Stimulated activated CD8-positive, alpha-beta memory T cell treated with anti-CD3 and anti-CD28 coated beads, Interleukin-7, amount 100 ng/mL, for 1 hour (primary cell): ENCODE measurements around the gene SLFN5.
"Not testable (repeated sequence)": the region's sequence is repeated elsewhere in the genome, so short reads cannot be mapped to it uniquely, and the experiment has no call there.

Experiments
- DNase-seq, 2 donors: peaks; one replicate each; pipeline ENCODE4 v3.0.0-alpha.2; 2020; ENCODE audit warnings: low read depth in 2 of 2

The SLFN5 gene

DNA sequence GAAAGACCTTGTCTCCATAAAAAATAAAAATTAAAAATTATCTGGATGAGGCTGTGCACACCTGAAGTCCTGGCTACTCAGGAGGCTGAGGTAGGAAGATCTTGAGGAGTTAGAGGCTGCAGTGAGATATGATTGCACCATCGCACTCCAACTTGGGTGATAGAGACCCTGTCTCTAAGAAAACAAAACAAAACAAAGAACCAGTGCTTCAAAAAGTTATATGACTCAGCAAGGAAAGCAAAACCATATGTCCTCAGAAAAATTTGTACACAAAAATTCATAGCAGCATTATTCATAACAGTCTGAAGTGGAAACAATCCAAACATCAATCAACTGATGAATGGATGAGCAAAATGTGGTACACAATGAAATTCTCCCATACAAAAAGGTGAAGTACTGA is 48.9 kb downstream of the SLFN5 start:
- DNase-seq, result no peak

DNA sequence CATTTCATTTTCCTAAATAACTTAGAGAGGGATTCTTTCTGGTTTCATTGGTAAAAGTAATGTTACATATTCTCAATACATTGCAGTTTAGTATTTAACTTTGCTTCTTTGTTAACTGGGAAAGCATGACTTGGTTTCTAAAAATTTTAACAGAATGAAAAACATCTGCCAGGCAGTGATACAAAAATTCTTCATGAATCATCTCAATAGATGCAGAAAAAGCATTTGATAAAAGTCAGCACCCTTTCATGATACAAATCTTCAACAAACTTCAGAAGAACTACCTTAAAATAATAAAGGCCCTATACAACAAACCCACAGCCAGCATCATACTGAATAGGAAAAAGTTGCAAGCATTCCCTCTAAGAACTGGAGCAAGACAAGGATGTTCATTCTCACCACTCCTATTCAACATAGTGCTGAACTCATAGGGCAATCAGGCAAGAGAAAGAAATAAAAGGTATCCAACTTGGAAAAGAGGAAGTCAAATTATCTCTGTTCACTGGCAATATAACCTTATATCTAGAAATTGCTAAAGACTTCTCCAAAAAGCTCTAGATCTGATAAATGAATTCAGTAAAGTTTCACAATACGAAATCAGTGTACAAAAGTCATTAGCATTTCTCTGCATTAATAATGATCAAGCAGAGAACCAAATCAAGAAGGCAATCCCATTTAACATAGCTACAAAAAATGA is 50.4 kb downstream of the SLFN5 start:
- DNase-seq, result no peak

DNA sequence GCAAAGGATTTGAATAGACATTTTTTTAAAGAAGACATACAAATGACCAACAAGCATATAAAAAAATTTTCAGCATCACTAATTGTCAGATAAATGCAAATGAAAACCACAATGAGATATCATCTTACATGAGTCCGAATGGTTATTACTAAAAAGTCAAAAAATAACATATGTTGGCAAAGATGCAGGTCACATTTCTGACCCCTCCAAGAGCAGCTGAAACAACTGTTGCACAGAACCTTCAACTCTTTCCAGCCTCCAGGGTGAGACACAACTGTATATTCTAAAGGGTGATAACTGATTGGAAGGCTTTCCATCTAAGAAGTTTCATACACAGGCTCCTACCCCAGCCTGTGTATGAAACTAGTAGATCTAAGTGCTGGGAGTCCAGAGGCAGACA is 51.9 kb downstream of the SLFN5 start:
- no peak for DNase-seq

DNA sequence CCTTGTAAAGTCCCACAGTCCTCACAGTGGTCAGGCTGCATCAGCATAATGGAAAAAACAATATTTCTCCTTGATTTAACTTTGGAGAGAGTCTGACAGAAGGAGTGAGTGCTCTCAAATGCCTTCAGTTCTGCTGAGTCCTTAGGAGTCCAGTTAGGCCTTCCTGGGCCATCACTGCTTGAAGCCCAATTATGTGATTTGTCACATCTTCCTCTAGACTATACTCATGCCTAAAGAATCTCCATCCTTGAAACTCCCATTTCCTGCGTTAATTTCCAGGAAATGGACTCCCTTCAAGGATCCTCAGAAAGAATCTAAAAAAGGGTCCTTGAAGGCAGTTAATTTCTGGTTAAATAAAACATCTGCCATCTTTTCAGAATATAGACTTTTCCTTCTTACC is 52.8 kb downstream of the SLFN5 start:
- no peak for DNase-seq

DNA sequence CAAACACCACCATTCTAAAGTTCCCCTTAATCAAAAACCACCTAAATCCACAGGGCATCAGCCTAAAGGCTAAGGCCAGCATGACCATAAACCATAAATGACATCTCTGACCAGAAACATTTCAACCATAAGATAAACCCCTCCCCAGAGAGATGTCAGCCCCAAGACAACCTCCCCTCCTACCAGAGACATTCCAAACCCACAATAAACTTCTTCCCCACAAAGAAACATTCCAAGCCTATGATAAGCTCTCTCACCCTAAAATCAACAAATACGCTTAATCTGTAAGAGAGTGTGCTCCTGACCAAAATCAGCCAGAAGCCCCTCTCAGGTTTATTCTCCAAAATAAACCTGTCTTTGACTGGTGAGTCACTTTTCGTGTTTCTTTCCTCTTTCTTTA is 54.8 kb downstream of the SLFN5 start:
- DNase-seq, result no peak

DNA sequence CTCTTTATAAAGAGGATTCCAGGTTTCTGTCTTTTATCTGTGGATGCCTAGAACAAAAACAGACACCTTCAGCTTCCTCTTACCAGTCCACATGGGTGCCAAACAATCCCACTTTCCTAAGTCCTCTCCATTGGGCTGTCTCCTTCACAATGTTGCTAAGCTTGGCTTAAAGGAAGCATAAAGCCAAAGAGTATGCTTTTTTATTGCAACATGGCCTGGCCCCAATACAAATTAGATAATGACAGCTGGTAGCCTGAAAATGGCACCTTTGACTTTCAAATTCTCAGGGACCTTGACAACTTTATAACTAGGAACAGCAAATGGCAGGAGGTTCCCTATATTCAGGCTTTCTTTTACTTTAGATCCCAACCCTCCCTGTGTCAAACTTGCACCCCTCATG is 55.8 kb downstream of the SLFN5 start:
- no peak for DNase-seq

DNA sequence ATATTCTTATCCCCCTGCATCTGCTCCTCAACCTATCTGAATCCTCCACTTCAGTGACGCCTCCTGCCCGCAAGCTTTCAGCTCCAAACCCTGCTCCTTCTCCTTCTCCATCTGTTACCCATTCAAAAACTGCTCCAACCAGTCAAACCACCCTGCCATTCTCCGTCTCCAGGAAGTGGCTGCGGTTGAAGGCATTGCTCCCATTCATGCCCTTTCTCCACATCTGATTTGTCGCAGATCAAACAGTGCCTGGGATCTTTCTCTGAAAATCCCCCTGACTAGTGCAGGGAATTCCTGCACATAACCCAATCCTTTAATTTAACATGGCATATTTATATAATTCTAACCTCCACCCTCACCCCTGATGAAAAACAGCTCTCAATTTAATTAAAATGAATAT is 56.3 kb downstream of the SLFN5 start:
- DNase-seq, result no peak

DNA sequence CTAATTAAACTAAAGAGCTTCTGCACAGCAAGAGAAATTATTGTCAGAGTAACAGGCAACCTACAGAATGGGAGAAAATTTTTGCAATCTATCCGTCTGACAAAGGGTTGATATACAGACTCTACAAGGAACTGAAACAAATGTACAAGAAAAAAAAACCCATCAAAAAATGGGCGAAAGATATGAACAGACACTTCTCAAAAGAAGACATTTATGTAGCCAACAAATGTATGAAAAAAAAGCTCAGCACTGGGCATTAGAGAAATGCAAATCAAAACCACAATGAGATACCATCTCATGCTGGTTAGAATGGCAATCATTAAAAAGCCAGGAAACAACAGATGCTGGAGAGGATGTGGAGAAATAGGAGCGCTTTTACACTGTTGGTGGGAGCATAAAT is 66.5 kb downstream of the SLFN5 start:
- not testable (repeated sequence) for DNase-seq

DNA sequence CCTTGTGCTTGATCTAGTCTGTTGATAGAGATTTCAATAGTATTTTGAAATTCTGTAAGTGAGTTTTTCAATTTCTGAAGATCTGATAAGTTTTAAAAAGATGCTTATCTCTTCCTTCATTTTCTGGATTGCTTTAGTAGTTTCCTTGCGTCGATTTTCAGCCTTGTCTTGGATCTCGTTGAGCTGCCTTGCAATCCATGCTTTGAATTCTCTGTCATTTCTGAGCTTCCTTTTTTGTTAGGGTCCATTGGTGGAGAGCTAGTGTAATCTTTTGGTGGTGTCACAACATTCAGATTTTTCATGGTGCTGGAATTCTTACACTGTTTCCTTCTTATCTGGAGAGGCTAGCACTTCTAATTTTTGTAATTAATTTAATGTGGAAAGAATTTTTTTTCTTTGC is 69.5 kb downstream of the SLFN5 start:
- DNase-seq, result no peak

DNA sequence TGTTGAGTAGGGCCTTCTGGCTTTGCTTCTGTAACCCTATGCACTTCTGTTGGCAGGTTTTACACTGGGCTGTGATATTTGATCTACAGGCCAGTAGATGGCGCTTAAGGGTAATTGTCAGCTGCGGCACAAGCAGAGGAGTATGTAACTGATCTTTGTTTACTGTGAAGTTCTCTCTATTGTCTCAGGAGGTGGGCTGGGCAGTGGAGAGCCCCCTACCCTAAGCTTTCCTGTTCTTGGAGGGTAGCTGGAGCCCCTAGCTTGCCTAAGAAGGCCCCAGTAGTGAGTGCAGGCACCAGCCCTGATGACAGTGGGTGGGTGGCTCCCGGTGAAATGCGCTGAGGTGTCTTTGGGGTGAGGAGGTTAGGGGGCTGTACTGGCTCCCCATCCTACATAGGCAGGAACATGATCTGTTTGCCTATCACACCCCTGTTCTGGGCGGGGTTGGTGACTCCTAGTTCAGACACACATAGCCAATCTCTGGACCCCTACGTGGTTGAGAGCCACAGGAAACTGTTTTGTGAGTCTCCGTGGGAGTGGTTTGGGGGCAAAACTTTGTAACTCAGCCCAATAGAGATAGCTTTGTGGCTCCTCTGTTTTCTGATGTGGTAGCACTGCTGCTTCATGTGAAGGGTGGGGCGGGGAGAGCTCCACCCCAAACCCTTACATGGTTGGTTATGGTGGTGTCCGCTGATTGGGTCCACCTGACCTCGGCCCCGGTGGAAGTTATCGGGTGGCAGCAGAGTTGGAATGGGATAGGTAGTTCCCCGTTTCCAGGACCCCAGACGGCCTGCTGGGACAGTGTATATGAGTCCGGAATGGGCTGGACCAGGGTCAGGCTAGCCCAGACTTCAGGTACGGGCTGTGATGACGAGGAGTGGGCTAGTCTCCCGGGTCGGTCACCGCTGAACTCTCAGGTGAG is 70.2 kb downstream of the SLFN5 start:
- peak; percentile 60 to 71 for DNase-seq

DNA sequence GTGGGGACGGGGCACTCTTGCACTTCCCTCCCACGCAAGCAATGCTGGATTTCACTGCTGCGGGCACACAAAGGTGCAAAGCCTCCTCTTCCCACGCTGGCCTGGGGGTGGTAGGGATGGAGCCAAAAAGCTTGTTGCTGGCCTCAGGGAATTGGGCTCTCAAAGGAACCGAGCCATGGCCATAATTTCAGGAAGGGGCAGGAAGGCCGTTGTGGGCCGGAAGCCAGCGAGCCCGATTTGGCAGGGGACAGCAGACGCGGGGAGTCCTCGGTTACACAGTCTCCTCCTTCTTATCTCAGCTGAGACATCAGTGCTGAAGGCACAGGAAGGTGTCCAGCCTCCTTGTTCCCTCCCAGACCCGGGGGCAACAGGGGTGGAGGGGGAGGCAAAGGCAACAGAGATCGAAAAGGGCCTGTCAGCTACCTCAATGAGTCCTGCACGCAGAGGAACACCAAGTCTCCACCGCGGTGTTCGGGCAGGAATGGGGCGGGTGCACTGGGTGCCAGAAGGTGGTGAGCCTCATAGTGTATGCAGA is 71.1 kb downstream of the SLFN5 start:
- DNase-seq, result peak in 1 of 2 donors; percentile 3

DNA sequence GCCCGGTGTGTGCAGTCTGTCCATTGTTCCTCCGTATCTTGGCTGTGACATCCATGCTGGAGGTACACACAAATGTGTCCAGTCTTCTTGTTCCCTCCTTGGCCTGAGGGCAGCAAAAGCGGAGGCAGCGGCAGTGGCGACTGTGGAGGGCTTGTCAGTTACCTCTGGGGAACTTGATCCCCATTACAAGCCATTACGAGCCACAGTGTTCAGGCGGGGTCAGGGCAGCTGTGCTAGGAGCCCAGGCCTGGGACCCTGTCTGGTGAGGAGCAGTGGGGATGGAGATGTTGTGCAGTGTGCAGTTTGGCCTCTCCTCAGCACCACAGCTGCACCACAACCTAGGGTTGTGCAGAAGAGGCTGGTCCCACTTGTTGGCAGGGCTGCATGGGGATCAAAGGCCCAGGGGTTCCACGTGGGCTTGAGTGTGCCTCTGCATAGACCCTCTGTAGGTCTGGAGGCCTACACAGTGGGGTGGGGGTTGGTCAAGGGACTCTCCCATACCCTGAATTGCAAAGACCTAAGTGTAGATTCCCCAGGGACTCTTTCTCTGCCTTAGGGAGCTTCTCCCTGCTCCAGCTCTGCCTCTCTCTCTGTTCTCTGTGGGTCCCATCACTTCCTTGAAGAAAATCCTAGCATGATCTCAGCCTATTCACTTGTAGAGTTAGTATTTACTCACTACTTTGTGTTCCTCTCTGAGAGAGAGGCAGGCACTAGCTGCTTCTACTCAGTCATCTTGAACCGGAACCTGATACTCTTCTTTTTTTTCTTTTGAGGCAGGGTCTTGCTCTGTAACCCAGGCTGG is 71.7 kb downstream of the SLFN5 start:
- no peak for DNase-seq

DNA sequence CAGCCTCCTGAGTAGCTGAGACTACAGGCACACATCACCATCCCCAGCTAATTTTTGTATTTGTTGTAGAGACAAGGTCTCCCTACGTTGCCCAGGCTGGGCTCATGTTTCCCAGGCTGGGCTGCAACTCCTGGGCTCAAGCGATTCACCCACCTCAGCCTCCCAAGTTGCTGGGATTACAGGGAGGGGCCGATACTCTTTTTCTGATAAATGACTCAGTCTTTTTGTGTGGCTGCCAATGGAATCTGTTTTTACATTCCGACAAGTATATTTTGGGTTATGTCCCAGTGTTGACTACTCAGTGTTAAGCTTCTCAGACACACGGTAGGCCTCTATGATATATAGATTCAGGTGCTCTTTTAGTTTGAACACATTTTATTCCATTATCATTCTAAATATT is 72.4 kb downstream of the SLFN5 start:
- DNase-seq, result no peak

DNA sequence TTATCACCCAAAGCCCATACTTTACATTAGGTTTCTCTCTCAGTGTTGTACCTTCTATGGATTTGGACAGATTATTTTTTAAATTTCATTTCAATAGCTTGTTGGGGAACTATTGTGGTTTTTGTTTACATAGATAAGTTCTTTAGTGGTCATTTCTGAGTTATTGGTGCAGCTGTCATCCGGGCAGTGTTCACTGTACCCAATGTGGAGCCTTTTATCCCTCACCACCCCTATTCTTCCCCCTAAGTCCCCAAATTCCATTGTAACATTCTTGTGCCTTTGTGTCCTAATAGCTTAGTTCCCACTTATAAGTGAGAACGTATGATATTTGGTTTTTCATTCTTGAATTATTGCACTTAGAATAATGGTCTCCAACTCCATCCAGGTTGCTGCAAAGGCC is 73.1 kb downstream of the SLFN5 start:
- no peak for DNase-seq

DNA sequence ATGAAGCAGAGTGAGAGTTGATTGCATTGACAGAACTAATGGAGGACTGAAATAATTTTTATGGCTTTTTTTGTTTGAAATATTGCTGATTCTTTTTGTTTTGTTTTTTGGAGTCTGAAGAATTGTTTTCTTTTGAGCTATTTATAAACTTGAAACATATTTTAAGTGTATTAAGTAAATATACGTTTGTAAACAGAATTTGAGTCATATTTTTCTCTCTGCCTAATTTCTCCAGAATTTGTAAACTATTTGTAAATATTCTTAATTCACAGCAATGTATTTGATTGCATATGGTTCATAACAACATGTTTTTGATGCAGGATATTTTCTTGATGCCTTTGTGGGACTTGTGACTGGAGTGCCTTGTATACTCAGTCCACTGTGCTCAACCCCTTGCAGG is 79.9 kb downstream of the SLFN5 start:
- no peak for DNase-seq
